H9 (cell line): ENCODE measurements around the gene TXNRD1. TPM values are rescaled to one million over a fixed set of nuclear protein-coding genes. Genes with fewer than 3 reads are reported as not detected.

Experiments
- DNase-seq: peaks from one replicate; pipeline ENCODE4 v3.0.0-alpha.2; 2017
- H2AFZ ChIP-seq: one replicate; pipeline ENCODE4 v1.6.1; 2013; ENCODE audit warnings: mild to moderate bottlenecking, low read length, control low read depth, moderate library complexity
- H2AK5ac ChIP-seq: 2 replicates; pipeline ENCODE4 v1.6.1; 2013; ENCODE audit warnings: low read length, control low read depth, mixed read lengths; ENCODE audit not compliant: insufficient read length
- H2BK120ac ChIP-seq: one replicate; pipeline ENCODE4 v1.6.1; 2013; ENCODE audit warnings: low read depth, mild to moderate bottlenecking, low read length, control low read depth, inconsistent platforms; ENCODE audit not compliant: poor library complexity, severe bottlenecking
- H2BK12ac ChIP-seq: 2 replicates; pipeline ENCODE4 v1.6.1; 2013; ENCODE audit warnings: low read length, control low read depth, mixed read lengths, low read depth; ENCODE audit not compliant: insufficient read length
- H2BK15ac ChIP-seq: 2 replicates; pipeline ENCODE4 v1.6.1; 2013; ENCODE audit warnings: low read depth, low read length, control low read depth
- H2BK20ac ChIP-seq: one replicate; pipeline ENCODE4 v1.6.1; 2013; ENCODE audit warnings: low read depth, mild to moderate bottlenecking, low read length, control low read depth, inconsistent platforms; ENCODE audit not compliant: poor library complexity, severe bottlenecking
- H2BK5ac ChIP-seq: 2 replicates; pipeline ENCODE4 v1.6.1; 2013; ENCODE audit warnings: low read length, control low read depth, mixed read lengths; ENCODE audit not compliant: insufficient read length
- H3K14ac ChIP-seq: 2 replicates; pipeline ENCODE4 v1.6.1; 2013; ENCODE audit warnings: low read length, control low read depth; ENCODE audit not compliant: insufficient read depth
- H3K18ac ChIP-seq: 2 replicates; pipeline ENCODE4 v1.6.1; 2013; ENCODE audit warnings: low read depth, mild to moderate bottlenecking, mixed read lengths, low read length, control low read depth; ENCODE audit not compliant: insufficient read length
- H3K23ac ChIP-seq: 2 replicates; pipeline ENCODE4 v1.6.1; 2013; ENCODE audit warnings: low read length, control low read depth, mixed read lengths, low read depth; ENCODE audit not compliant: insufficient read length
- H3K23me2 ChIP-seq: 2 replicates; pipeline ENCODE4 v1.6.1; 2013; ENCODE audit warnings: low read depth, mild to moderate bottlenecking, mixed read lengths, low read length, control low read depth; ENCODE audit not compliant: insufficient read length, poor library complexity, severe bottlenecking
- H3K27ac ChIP-seq: 2 replicates; pipeline ENCODE4 v1.5.1; 2013; ENCODE audit warnings: low read length, control low read depth, mixed read lengths, low read depth; ENCODE audit not compliant: insufficient read length
- H3K27me3 ChIP-seq: 2 replicates; pipeline ENCODE4 v1.6.1; 2013; ENCODE audit warnings: low read length, control low read depth, inconsistent platforms; ENCODE audit not compliant: insufficient read depth
- H3K4ac ChIP-seq: 2 replicates; pipeline ENCODE4 v1.6.1; 2013; ENCODE audit warnings: low read depth, mild to moderate bottlenecking, control low read depth, inconsistent platforms, low read length, moderate library complexity
- H3K4me1 ChIP-seq: 2 replicates; pipeline ENCODE4 v1.6.1; 2013; ENCODE audit warnings: low read length, control low read depth, inconsistent platforms; ENCODE audit not compliant: insufficient read depth
- H3K4me2 ChIP-seq: 2 replicates; pipeline ENCODE4 v1.6.1; 2013; ENCODE audit warnings: low read length, control low read depth, mixed read lengths; ENCODE audit not compliant: insufficient read length, insufficient read depth
- H3K56ac ChIP-seq: 2 replicates; pipeline ENCODE4 v1.6.1; 2013; ENCODE audit warnings: low read depth, mild to moderate bottlenecking, mixed read lengths, low read length, control low read depth; ENCODE audit not compliant: insufficient read length
- H3K79me1 ChIP-seq: 2 replicates; pipeline ENCODE4 v1.6.1; 2013; ENCODE audit warnings: low read depth, mild to moderate bottlenecking, moderate library complexity, low read length, control low read depth, inconsistent platforms; ENCODE audit not compliant: insufficient read depth, poor library complexity, severe bottlenecking
- H3K79me2 ChIP-seq: 2 replicates; pipeline ENCODE4 v1.6.1; 2013; ENCODE audit warnings: low read length, control low read depth, inconsistent platforms; ENCODE audit not compliant: insufficient read depth
- H3K9ac ChIP-seq: 2 replicates; pipeline ENCODE4 v1.6.1; 2013; ENCODE audit warnings: low read length, control low read depth, mixed read lengths; ENCODE audit not compliant: insufficient read length; ENCODE audit errors: extremely low read depth
- H3K9me3 ChIP-seq: one replicate; pipeline ENCODE4 v1.6.1; 2013; ENCODE audit warnings: low read depth, low read length, inconsistent platforms; ENCODE audit not compliant: control insufficient read depth
- H3T11ph ChIP-seq: one replicate; pipeline ENCODE4 v1.6.1; 2013; ENCODE audit warnings: mild to moderate bottlenecking, low read length, control low read depth, inconsistent platforms
- H4K20me1 ChIP-seq: one replicate; pipeline ENCODE4 v1.6.1; 2013; ENCODE audit not compliant: control insufficient read depth, insufficient read length, insufficient read depth
- H4K5ac ChIP-seq: 2 replicates; pipeline ENCODE4 v1.6.1; 2013; ENCODE audit warnings: low read depth, mild to moderate bottlenecking, mixed read lengths, low read length, control low read depth; ENCODE audit not compliant: insufficient read length
- H4K8ac ChIP-seq: replicated peaks from 2 replicates; pipeline ENCODE4 v1.6.1; 2013; ENCODE audit warnings: low read length, control low read depth, mixed read lengths, low read depth; ENCODE audit not compliant: insufficient read length
- H4K91ac ChIP-seq: 2 replicates; pipeline ENCODE4 v1.6.1; 2013; ENCODE audit warnings: low read depth, mild to moderate bottlenecking, moderate library complexity, mixed read lengths, low read length, control low read depth; ENCODE audit not compliant: insufficient read length
- H3K27ac Mint-ChIP-seq, 3 experiments: 2 replicates in 2 of 3; 3 replicates in 1 of 3; pipeline ENCODE4 v1.8.0; 2020 to 2021; ENCODE audit warnings: mixed read lengths in 3 of 3, mild to moderate bottlenecking in 1 of 3, moderate library complexity in 1 of 3
- H3K27me3 Mint-ChIP-seq: 2 replicates; pipeline ENCODE4 v1.8.0; 2021; ENCODE audit warnings: low read depth, mild to moderate bottlenecking, moderate library complexity, mixed read lengths
- H3K36me3 Mint-ChIP-seq, 3 experiments: 2 replicates in 2 of 3; 3 replicates in 1 of 3; pipeline ENCODE4 v1.8.0; 2020 to 2021; ENCODE audit warnings: low read depth in 3 of 3, mixed read lengths in 3 of 3; ENCODE audit not compliant: insufficient read depth in 1 of 3
- H3K4me1 Mint-ChIP-seq, 2 experiments: 2 replicates each; pipeline ENCODE4 v1.8.0; 2020; ENCODE audit warnings: mixed read lengths in 2 of 2
- H3K4me3 Mint-ChIP-seq, 2 experiments: 2 replicates in 1 of 2; 3 replicates in 1 of 2; pipeline ENCODE4 v1.8.0; 2020 to 2021; ENCODE audit warnings: mild to moderate bottlenecking in 2 of 2, mixed read lengths in 2 of 2, moderate library complexity in 1 of 2
- H3K9me3 Mint-ChIP-seq, 2 experiments: 2 replicates in 1 of 2; 3 replicates in 1 of 2; pipeline ENCODE4 v1.8.0; 2020; ENCODE audit warnings: mild to moderate bottlenecking in 2 of 2, mixed read lengths in 2 of 2, moderate library complexity in 1 of 2
- WGBS: extraction: QIAGEN DNeasy Blood & Tissue Kit; methylation state at CpG from one replicate; pipeline ENCODE4 v1.1.7; 2013; ENCODE audit warnings: missing lambda C conversion rate, low lambda C conversion rate, mixed read lengths; ENCODE audit not compliant: insufficient read length; ENCODE audit errors: extremely low coverage; 5-methylcytosine and 5-hydroxymethylcytosine counted together
- total RNA-seq: library from RNA; stranded (reverse); gene quantifications from 2 replicates; pipeline ENCODE4 v1.2.1, GENCODE V29; 2021
- TF ChIP-seq, protein P1 (sequence below): fragments of 200-600 bp; sonication (generic); conservative IDR thresholded peaks from 3 replicates; pipeline ENCODE4 v1.8.0; 2021; ENCODE audit warnings: antibody characterized with exemption, mild to moderate bottlenecking

TXNRD1 gene
- total RNA-seq, 1 experiment from 2014 or later = 100 TPM

DNA sequence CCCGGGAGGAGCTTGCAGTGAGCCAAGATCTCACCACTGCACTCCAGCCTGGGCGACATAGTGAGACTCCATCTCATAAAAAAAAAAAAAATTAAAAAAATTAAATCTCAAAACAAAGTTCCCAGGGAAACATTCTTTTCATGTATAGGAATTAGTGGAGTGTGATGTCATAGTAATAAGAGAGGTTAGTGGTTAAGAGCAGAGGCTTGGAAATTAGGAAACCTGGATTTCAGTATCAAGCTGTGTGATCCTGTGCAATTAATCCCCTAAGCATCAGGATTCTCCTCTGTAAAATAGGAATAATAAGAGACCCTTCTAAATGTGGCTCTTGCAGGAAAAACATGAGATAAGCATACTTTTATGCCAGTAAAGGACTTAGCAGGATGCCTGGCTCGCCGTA is 3.1 kb upstream of the TXNRD1 start:
- no peak overlapping the region for H3T11ph ChIP-seq
- Mint-ChIP-seq H3K27ac (no peak overlapping the region), H3K36me3 (peaks cover 0 to under 1% (median 0%) of the 10 kb centered on the region in 3 experiments; a peak in 2 of 7 replicates), H3K4me3 (no peak overlapping the region), H3K4me1 (peaks cover 5 to 8% of the 10 kb centered on the region in 2 experiments), H3K27me3 (peaks cover 26% of the 10 kb centered on the region), H3K9me3 (no peaks in the 10 kb centered on the region)
- no peak overlapping the region for H3K23ac ChIP-seq
- H2BK5ac ChIP-seq = no peak overlapping the region
- H2BK20ac ChIP-seq = no peak overlapping the region
- H3K14ac ChIP-seq = no peak overlapping the region
- H4K20me1 ChIP-seq = no peaks in the 10 kb centered on the region
- no peak for DNase-seq
- no peak overlapping the region for H3K4me2 ChIP-seq
- no peak overlapping the region for H4K5ac ChIP-seq
- TF ChIP-seq, protein P1, sequence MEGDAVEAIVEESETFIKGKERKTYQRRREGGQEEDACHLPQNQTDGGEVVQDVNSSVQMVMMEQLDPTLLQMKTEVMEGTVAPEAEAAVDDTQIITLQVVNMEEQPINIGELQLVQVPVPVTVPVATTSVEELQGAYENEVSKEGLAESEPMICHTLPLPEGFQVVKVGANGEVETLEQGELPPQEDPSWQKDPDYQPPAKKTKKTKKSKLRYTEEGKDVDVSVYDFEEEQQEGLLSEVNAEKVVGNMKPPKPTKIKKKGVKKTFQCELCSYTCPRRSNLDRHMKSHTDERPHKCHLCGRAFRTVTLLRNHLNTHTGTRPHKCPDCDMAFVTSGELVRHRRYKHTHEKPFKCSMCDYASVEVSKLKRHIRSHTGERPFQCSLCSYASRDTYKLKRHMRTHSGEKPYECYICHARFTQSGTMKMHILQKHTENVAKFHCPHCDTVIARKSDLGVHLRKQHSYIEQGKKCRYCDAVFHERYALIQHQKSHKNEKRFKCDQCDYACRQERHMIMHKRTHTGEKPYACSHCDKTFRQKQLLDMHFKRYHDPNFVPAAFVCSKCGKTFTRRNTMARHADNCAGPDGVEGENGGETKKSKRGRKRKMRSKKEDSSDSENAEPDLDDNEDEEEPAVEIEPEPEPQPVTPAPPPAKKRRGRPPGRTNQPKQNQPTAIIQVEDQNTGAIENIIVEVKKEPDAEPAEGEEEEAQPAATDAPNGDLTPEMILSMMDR = no peak
- no peak overlapping the region for H3K4ac ChIP-seq
- no peak overlapping the region for H3K56ac ChIP-seq
- no peak overlapping the region for H4K8ac ChIP-seq
- no peaks in the 10 kb centered on the region for H3K4me1 ChIP-seq
- H2AK5ac ChIP-seq = no peak overlapping the region
- H3K27ac ChIP-seq = no peak overlapping the region
- H3K9ac ChIP-seq = no peak overlapping the region
- H3K79me2 ChIP-seq = no peaks in the 10 kb centered on the region
- no peak overlapping the region for H2AFZ ChIP-seq
- no peak overlapping the region for H2BK15ac ChIP-seq
- H3K79me1 ChIP-seq = no peaks in the 10 kb centered on the region
- peaks cover 4% of the 10 kb centered on the region for H3K23me2 ChIP-seq
- H3K18ac ChIP-seq = no peak overlapping the region
- no peaks in the 10 kb centered on the region for H3K9me3 ChIP-seq
- H2BK12ac ChIP-seq = no peak overlapping the region
- no peak overlapping the region for H4K91ac ChIP-seq
- no peaks in the 10 kb centered on the region; the same call in 1 of the 2 replicates for H3K27me3 ChIP-seq
- WGBS = no CpG with 5 or more reads among the region's 4 CpGs
- H2BK120ac ChIP-seq = no peak overlapping the region
